GM12865 (cell line): Measurements from ENCODE around the gene TMLHE.
"Not testable (repeated sequence)": the region's sequence is repeated elsewhere in the genome, so short reads cannot be mapped to it uniquely, and the experiment has no call there.

Experiments used
- DNase-seq: peaks from one replicate; pipeline ENCODE4 v3.0.0; 2010; ENCODE audit warnings: low read depth
- H3K4me3 ChIP-seq: 2 replicates; pipeline ENCODE4 v1.5.1; 2011; ENCODE audit warnings: mild to moderate bottlenecking, low read depth, low read length, control low read depth
- CTCF ChIP-seq: IDR thresholded peaks from 2 replicates; pipeline ENCODE4 v1.5.1; 2011; ENCODE audit warnings: low read length, control low read depth, low read depth, inconsistent platforms; ENCODE audit not compliant: insufficient read depth; ENCODE audit errors: missing control alignments

Gene TMLHE

DNA sequence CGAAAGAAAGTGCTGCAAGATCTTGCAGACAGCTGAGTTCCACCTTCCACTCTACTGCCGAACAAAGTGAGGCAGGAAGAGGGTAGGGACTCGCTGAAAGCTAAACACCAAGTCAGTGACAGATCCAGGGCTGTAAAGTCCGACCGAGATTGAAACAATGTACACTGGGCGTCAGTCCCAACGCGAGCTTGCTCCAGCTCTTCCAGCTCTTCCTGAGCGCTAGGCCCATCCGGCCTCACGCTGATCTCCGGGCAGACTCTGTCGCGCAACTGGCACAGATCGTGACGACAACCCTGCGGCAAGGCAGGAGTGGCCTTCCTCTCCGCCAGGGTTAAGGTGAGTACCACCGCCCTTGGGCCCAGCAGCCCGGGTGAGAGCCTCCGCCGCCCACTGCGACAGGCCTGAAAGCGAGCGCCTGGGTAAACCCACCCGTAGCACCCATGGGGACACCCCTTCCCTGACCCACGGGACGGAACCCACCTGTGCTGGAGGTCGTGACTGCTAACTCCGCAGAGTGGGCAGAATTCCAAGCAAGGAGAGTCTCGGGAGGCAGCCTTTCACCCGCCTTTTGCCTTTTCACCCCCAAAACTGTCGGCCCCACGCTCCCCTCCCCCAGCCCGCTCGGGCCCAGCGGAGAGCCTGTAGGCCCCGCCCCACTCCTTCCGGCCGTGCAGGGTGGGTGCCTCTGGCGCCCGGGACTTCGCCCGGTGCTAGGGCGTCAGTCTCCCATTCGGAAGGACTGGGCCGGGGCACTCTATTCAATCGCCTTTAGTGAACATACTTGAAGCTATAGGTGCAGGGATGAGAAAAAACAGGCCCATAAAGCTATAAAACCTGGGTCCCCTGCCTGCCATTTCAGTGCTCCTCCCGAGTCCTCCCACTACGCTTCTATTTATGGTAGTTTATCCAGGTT, at the start of gene TMLHE, which contains the start of gene SPRY3:
Gene TMLHE, minus strand, starts transcription at position 641 of the 913 bp plus-strand sequence. CDS start 67,676 bp downstream, outside the sequence.
Gene SPRY3, plus strand, starts transcription at position 275 of the 913 bp plus-strand sequence.
- peak; percentile 69 for DNase-seq
- H3K4me3 ChIP-seq: peak within 1 kb of the TSS; percentile 65
- TF ChIP-seq CTCF: no peak

- peak; percentile 11 for TF ChIP-seq CTCF
- peak; percentile 2 for DNase-seq
- no peak overlapping the region for H3K4me3 ChIP-seq
Measured at GRCh38 chrX:155662282-155662681, 49.5 kb upstream of the TMLHE start.

DNA sequence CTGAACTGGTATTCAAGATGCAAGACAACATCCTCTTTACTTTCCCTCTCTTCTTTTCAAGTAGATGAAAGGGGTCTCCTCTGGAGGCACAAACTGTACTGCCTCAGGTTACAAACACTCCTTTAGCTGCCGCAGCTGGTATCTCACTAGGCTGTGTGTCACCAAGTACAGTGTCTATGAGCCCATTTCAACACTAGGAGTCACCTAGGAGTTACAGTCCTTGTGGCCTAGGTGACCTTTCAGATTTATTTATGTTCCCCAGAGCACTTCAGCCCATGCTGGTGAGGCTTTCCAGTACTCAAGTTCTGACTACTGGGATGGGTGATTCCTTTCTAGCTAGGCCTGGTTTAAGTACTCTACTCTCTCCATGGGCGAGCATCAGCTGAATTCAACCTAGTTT, 32.4 kb upstream of the TMLHE start:
- no peak overlapping the region for H3K4me3 ChIP-seq
- no peak for DNase-seq
- no peak for TF ChIP-seq CTCF

- H3K4me3 ChIP-seq: no peak overlapping the region
- no peak for DNase-seq
- TF ChIP-seq CTCF: no peak
Measured at GRCh38 chrX:155643240-155643639, 30.5 kb upstream of the TMLHE start.

DNA sequence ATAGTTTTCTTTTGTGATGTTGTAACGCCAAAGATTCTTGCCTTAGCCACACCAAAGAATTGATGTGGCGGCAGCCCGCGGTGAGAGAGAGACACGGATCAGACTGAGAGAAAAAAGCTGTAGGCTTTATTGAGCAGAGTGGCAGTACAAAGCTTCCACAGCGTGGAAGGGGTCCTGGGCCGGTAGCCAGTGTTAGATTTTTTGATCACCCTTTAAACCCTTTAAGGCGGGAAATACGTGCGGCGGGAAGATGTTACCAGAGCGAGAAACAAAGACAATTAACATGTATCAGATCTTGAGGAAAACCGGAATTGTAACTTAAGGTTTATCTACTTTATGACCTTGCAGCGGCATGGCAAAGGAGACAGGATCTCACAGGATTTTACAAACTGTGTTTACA, 28.6 kb upstream of the TMLHE start:
- H3K4me3 ChIP-seq: not testable (repeated sequence)

GRCh38 chrX:155637714-155638113, 25.0 kb upstream of the TMLHE start:
- no peak for DNase-seq
- TF ChIP-seq CTCF: no peak
- no peak overlapping the region for H3K4me3 ChIP-seq

More for the DNA sequence above, 28.6 kb upstream of the TMLHE start:
- not testable (repeated sequence) for DNase-seq

DNA sequence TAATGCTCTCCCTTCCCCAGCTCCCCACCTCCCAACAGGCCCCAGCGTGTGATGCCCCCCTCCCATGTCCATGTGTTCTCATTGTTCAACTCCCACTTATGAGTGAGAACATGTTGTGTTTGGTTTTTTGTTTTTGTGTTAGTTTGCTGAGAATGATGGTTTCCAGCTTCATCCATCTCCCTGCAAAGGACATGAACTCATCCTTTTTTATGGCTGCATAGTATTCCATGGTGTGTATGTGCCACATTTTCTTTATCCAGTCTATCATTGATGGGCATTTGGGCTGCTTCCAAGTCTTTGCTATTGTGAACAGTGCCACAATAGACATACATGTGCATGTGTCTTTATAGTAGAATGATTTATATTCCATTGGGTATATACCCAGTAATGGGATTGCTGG, 22.3 kb upstream of the TMLHE start:
- H3K4me3 ChIP-seq, DNase-seq: not testable (repeated sequence)

DNA sequence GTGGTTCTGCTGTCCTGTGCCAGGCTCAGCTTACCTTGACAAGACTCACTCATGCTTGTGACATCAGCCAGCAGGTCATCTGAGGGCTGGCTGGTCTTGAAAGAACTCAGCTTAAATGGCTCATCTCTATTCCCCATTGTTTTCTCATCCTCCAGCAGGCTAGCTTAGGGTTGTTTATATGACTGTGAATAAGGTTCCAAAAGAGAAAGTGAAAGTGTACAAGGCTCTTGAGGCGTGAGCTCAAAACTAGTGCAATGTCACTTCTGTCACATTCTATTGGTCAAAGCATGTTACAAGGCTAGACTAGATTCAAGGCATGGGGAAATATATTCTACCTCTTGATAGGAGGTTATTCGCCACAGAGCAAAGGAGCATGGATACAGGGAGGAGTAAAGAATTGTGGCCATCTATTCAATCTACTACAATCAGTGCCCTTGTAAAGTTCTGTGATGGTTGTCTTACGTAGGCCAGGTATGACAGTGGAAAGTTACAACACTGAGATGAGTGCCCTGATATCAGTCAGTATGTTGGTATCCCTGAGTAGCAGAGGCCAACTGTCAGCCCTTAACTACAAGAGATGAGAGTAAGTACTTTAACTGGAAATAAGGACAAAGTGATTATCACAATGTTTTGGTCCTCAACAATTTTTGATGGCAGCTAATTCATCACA, 19.8 kb upstream of the TMLHE start:
- no peak for TF ChIP-seq CTCF
- no peak overlapping the region for H3K4me3 ChIP-seq
- DNase-seq: peak; percentile 18

DNA sequence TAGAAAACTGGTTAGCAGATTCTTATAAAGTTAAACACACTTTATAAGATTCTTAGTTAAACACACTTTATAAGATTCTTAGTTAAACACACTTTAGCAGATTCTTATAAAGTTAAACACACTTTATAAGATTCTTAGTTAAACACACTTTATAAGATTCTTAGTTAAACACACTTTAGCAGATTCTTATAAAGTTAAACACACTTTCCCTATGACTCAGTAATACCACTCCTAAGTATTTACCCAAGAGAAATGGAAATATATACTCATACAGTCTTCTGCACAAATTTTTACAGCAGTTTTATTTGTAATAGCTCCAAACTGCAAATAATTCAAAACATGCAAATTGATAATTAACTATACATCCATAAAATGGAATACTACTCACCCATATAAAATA, 7.4 kb upstream of the TMLHE start:
- H3K4me3 ChIP-seq, DNase-seq: not testable (repeated sequence)
